K562 (cell line): ENCODE measurements around the gene DCTD. TPM values are rescaled to one million over a fixed set of nuclear protein-coding genes. Genes with fewer than 3 reads are reported as not detected.

ENCODE experiments used
- ATAC-seq: fragments of 200-7000 bp; cut with Tn5 transposase; 3 replicates; pipeline ENCODE4 v1.9.1; 2020; ENCODE audit warnings: moderate library complexity
- BruUV-seq: library from RNA; stranded (reverse); fragments of 400-500 nt; replicated peaks from 2 replicates; lab custom pipeline; 2021; lab: Mats Ljungman, UMichigan
- CTCF ChIA-PET: fragments of 300-600 bp; formaldehyde crosslinking; extraction: SDS; loops from one replicate; lab custom pipeline; 2021; ENCODE audit warnings: low intra/inter-chr PET ratio; lab: Yijun Ruan, JAX
- POLR2A ChIA-PET: fragments of 300-600, 350-650 bp; sonication (Branson Sonifier 250); formaldehyde crosslinking; extraction: SDS; loops from one replicate; lab custom pipeline; 2021; ENCODE audit warnings: antibody characterized with exemption, inconsistent platforms; lab: Yijun Ruan, JAX
- DNase-seq, 4 experiments: peaks; one replicate each; pipeline versions ENCODE4 v3.0.0 to v3.0.0-alpha.2; 2011 to 2018; ENCODE audit warnings: low spot score in 3 of 4, mixed read lengths in 3 of 4; ENCODE audit errors: extremely low read depth in 1 of 4
- FAIRE-seq: peaks from 2 replicates; lab custom pipeline; 2011; peaks lifted over from hg19 to GRCh38; lab: Jason Lieb, UNC
- H2AFZ ChIP-seq: 2 replicates; pipeline ENCODE4 v1.6.0; 2011; ENCODE audit warnings: low read depth, low read length, control low read depth, inconsistent platforms
- H3K27ac ChIP-seq: fragments of 200-600 bp; 3 replicates; pipeline ENCODE4 v1.8.0; 2011; ENCODE audit warnings: low read depth, mild to moderate bottlenecking, control low read depth, inconsistent platforms, low read length, moderate library complexity, mixed read lengths; ENCODE audit errors: extremely low read depth
- H3K27me3 ChIP-seq, 2 experiments: fragments of 300-600 bp in 1 of 2; 2 replicates in 1 of 2; 3 replicates in 1 of 2; pipeline versions ENCODE4 v1.6.0 to v1.8.0; 2011; ENCODE audit warnings: inconsistent platforms in 2 of 2, low read length in 2 of 2, mild to moderate bottlenecking in 1 of 2, mixed read lengths in 1 of 2, moderate library complexity in 1 of 2; ENCODE audit not compliant: control insufficient read depth in 2 of 2, insufficient read depth in 2 of 2
- H3K36me3 ChIP-seq: fragments of 300-600 bp; 3 replicates; pipeline ENCODE4 v1.8.0; 2011; ENCODE audit warnings: mild to moderate bottlenecking, low read length, inconsistent platforms; ENCODE audit not compliant: control insufficient read depth, insufficient read depth
- H3K4me1 ChIP-seq, 2 experiments: fragments of 200-600 bp in 1 of 2; replicated peaks in 1 of 2; 2 replicates in 1 of 2; 3 replicates in 1 of 2; pipeline versions ENCODE4 v1.5.1 to v1.8.0; 2011; ENCODE audit warnings: inconsistent platforms in 2 of 2, low read length in 2 of 2, mild to moderate bottlenecking in 1 of 2, mixed read lengths in 1 of 2, moderate library complexity in 1 of 2; ENCODE audit not compliant: control insufficient read depth in 2 of 2, insufficient read depth in 2 of 2
- H3K4me2 ChIP-seq: 2 replicates; pipeline ENCODE4 v1.6.1; 2011; ENCODE audit warnings: low read length, control low read depth, inconsistent platforms, mixed read lengths; ENCODE audit not compliant: insufficient read depth
- H3K4me3 ChIP-seq: fragments of 200-600 bp; sonication (generic), shearing (Covaris generic); 2 replicates; pipeline ENCODE4 v1.5.1; 2016; ENCODE audit warnings: control low read depth, inconsistent platforms
- H3K79me2 ChIP-seq: fragments of 200-600 bp; 3 replicates; pipeline ENCODE4 v1.8.0; 2011; ENCODE audit warnings: low read length, inconsistent platforms; ENCODE audit not compliant: control insufficient read depth, insufficient read depth
- H3K9ac ChIP-seq, 2 experiments: 2 replicates each; pipeline versions ENCODE4 v1.6.0 to v1.6.1; 2011; ENCODE audit warnings: low read depth in 2 of 2, low read length in 2 of 2, control low read depth in 1 of 2, inconsistent platforms in 1 of 2, mild to moderate bottlenecking in 1 of 2, mixed read lengths in 1 of 2; ENCODE audit not compliant: insufficient read depth in 1 of 2
- H3K9me1 ChIP-seq: one replicate; pipeline ENCODE4 v1.6.0; 2011; ENCODE audit warnings: inconsistent platforms, mild to moderate bottlenecking, low read length, moderate library complexity; ENCODE audit not compliant: control insufficient read depth, insufficient read depth
- H3K9me3 ChIP-seq: replicated peaks from 2 replicates; pipeline ENCODE4 v1.5.1; 2011; ENCODE audit warnings: low read depth, low read length, inconsistent platforms; ENCODE audit not compliant: control insufficient read depth, insufficient read depth
- H4K20me1 ChIP-seq: replicated peaks from 2 replicates; pipeline ENCODE4 v1.6.1; 2011; ENCODE audit warnings: low read length, inconsistent platforms, mixed read lengths; ENCODE audit not compliant: control insufficient read depth, insufficient read depth
- BDP1 ChIP-seq: IDR thresholded peaks from 3 replicates; pipeline ENCODE4 v1.6.1; 2011; ENCODE audit not compliant: insufficient read length, insufficient read depth
- E2F5 ChIP-seq: sonication (generic); formaldehyde crosslinking; IDR thresholded peaks from 2 replicates; pipeline ENCODE4 v1.8.0; 2022; ENCODE audit warnings: mild to moderate bottlenecking, missing genetic modification reagents
- HSF4 ChIP-seq: fragments of 250-450 bp; sonication (Bioruptor Pico); IDR thresholded peaks from 2 replicates; pipeline ENCODE4 v2.1.2; 2022; ENCODE audit warnings: mild to moderate bottlenecking, moderate library complexity, borderline replicate concordance
- KLF16 ChIP-seq: IDR thresholded peaks from 2 replicates; pipeline ENCODE4 v1.6.1; 2016; ENCODE audit warnings: antibody characterized with exemption
- SIN3B ChIP-seq: fragments of 450-650 bp; IDR thresholded peaks from 2 replicates; pipeline ENCODE4 v1.6.1; 2017; ENCODE audit warnings: low read depth, mild to moderate bottlenecking, moderate library complexity
- SMARCE1 ChIP-seq: fragments of 450-650 bp; IDR thresholded peaks from 2 replicates; pipeline ENCODE4 v1.7.1; 2016; ENCODE audit warnings: mild to moderate bottlenecking
- TBP ChIP-seq: optimal IDR thresholded peaks from 2 replicates; pipeline ENCODE3; 2011; ENCODE audit warnings: low read depth, low read length, improper control_type of control experiment
- TCF3 ChIP-seq: sonication (generic); formaldehyde crosslinking; IDR thresholded peaks from 2 replicates; pipeline ENCODE4 v1.4.0; 2020; ENCODE audit warnings: mild to moderate bottlenecking, missing genetic modification reagents
- ZFP1 ChIP-seq: fragments of 450-650 bp; formaldehyde crosslinking; IDR thresholded peaks from 2 replicates; pipeline ENCODE4 v1.4.0; 2020; ENCODE audit warnings: mild to moderate bottlenecking, mixed read lengths
- WGBS: fragments of 100-300 bp; shearing (Covaris generic); methylation state at CpG from one replicate; pipeline ENCODE4 v1.1.6; 2016; ENCODE audit warnings: low coverage, mixed read lengths; ENCODE audit not compliant: insufficient coverage; ENCODE audit errors: missing lambda C conversion rate; 5-methylcytosine and 5-hydroxymethylcytosine counted together
- in situ Hi-C: fragments of 300-500 bp; cut with MboI; formaldehyde crosslinking; loops from 4 replicates; pipeline ENCODE4 v1.15.0; 2018; ENCODE audit warnings: inconsistent platforms, mixed read lengths
- intact Hi-C: fragments of 100-400 bp; cut with micrococcal nuclease; formaldehyde crosslinking; loops from 2 replicates; pipeline ENCODE4 v1.14.2; 2022
- polyA plus RNA-seq, 8 experiments: library from polyadenylated mRNA; depleted of rRNA in 4 of 8; stranded (reverse) in 5 of 8; unstranded in 3 of 8; fragments of >200 nt; fragmentation: Nextera tagmentation in 2 of 8; fragmentation: Illumina TruSeq in 1 of 8; extraction: Ambion mirVana in 2 of 8; extraction: Trizol in 1 of 8; gene quantifications; 2 replicates each; pipeline versions ENCODE4 v1.2.1 to v1.2.3, GENCODE V29; 2011 to 2014; ENCODE audit warnings: inconsistent platforms in 1 of 8, missing spikeins in 1 of 8
- total RNA-seq, 7 experiments: library from RNA; depleted of rRNA in 6 of 7; stranded (reverse); fragments of >200 nt in 6 of 7; fragmentation: Illumina TruSeq in 2 of 7; extraction: Trizol in 2 of 7; gene quantifications; 2 replicates each; pipeline versions ENCODE4 v1.2.1 to v1.2.3, GENCODE V29; 2011 to 2021; ENCODE audit warnings: low replicate concordance in 1 of 7
- TF ChIP-seq, protein P1 (sequence below), 2 experiments: IDR thresholded peaks; 2 replicates each; pipeline ENCODE4 v1.6.1; 2012; ENCODE audit warnings: improper control_type of control experiment in 2 of 2, low read depth in 2 of 2, low read length in 2 of 2, borderline replicate concordance in 1 of 2

DCTD gene
- total and polyA plus RNA-seq, 9 of the 15 experiments (the other 6 are each of a cell fraction or from before 2014, with no cell fraction given) = 38.7 to 114 (median 76.5) TPM

GRCh38 chr4:182861346-182861745, 55.8 kb downstream of the DCTD start:
- H3K27ac ChIP-seq = no peak overlapping the region
- intact Hi-C loops = no loop called here
- ATAC-seq (no peak), FAIRE-seq (no peak), DNase-seq (no peak)
- no TSS peak for BruUV-seq
- no peaks in the 10 kb centered on the region for H4K20me1 ChIP-seq
- peaks cover 16 to 56% of the 10 kb centered on the region in 2 experiments for H3K27me3 ChIP-seq
- POLR2A ChIA-PET = no interaction called here
- CTCF ChIA-PET = no interaction called here
- 16% methylated on average over 7 of the region's 10 CpGs for WGBS
- H3K4me1 ChIP-seq = peaks cover 2 to 9% of the 10 kb centered on the region in 2 experiments; a peak in 4 of 5 replicates
- TF ChIP-seq KLF16 (no peak), TCF3 (CRISPR knock-in tag) (no peak), TBP (peak; percentile 70), BDP1 (no peak), HSF4 (no peak), E2F5 (no peak), SIN3B (no peak), ZFP1 (CRISPR knock-in tag) (no peak), SMARCE1 (no peak)
- TF ChIP-seq, protein P1, sequence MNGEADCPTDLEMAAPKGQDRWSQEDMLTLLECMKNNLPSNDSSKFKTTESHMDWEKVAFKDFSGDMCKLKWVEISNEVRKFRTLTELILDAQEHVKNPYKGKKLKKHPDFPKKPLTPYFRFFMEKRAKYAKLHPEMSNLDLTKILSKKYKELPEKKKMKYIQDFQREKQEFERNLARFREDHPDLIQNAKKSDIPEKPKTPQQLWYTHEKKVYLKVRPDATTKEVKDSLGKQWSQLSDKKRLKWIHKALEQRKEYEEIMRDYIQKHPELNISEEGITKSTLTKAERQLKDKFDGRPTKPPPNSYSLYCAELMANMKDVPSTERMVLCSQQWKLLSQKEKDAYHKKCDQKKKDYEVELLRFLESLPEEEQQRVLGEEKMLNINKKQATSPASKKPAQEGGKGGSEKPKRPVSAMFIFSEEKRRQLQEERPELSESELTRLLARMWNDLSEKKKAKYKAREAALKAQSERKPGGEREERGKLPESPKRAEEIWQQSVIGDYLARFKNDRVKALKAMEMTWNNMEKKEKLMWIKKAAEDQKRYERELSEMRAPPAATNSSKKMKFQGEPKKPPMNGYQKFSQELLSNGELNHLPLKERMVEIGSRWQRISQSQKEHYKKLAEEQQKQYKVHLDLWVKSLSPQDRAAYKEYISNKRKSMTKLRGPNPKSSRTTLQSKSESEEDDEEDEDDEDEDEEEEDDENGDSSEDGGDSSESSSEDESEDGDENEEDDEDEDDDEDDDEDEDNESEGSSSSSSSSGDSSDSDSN (IDR thresholded peaks at IDR 0.05; ENCODE audit: borderline replicate concordance in 1 of 2, low read depth in 2 of 2, low read length in 2 of 2) = peak; percentile 85 to 98
- in situ Hi-C loops = no loop called here
- no peak overlapping the region for H3K9ac ChIP-seq
- no peak overlapping the region for H3K4me2 ChIP-seq
- no peak overlapping the region for H2AFZ ChIP-seq
- no peaks in the 10 kb centered on the region for H3K9me1 ChIP-seq
- peaks cover 2% of the 10 kb centered on the region; the same call in 1 of the 2 replicates for H3K9me3 ChIP-seq
- H3K4me3 ChIP-seq = no peak overlapping the region
- H3K79me2 ChIP-seq = no peaks in the 10 kb centered on the region
- H3K36me3 ChIP-seq = no peaks in the 10 kb centered on the region
